MM.1S (cell line): ENCODE results near the gene KIF5C.

Experiments
- DNase-seq: peaks from one replicate; pipeline ENCODE4 v3.0.0-alpha.2; 2015
- H2AFZ ChIP-seq: fragments of 300-600 bp; sonication (generic); 2 replicates; pipeline ENCODE4 v1.6.0; 2016; ENCODE audit warnings: antibody characterized with exemption, low read length
- H3F3A ChIP-seq: fragments of 300-600 bp; sonication (generic); 2 replicates; pipeline ENCODE4 v1.6.1; 2016; ENCODE audit warnings: mild to moderate bottlenecking, antibody characterized with exemption, low read length, moderate library complexity, mixed read lengths; ENCODE audit not compliant: insufficient read depth
- H3K27ac ChIP-seq: fragments of 300-600 bp; sonication (generic); 2 replicates; pipeline ENCODE4 v1.5.1; 2016; ENCODE audit warnings: mild to moderate bottlenecking, low read length
- H3K27me3 ChIP-seq: fragments of 300-600 bp; sonication (generic); replicated peaks from 2 replicates; pipeline ENCODE4 v1.6.0; 2016; ENCODE audit warnings: low read length; ENCODE audit not compliant: insufficient read depth
- H3K36me3 ChIP-seq: fragments of 300-600 bp; sonication (generic); replicated peaks from 2 replicates; pipeline ENCODE4 v1.6.1; 2016; ENCODE audit warnings: mild to moderate bottlenecking, low read length, mixed read lengths; ENCODE audit not compliant: insufficient read depth
- H3K4me1 ChIP-seq: fragments of 300-600 bp; sonication (generic); 2 replicates; pipeline ENCODE4 v1.6.1; 2016; ENCODE audit warnings: low read length, mixed read lengths
- H3K4me2 ChIP-seq: fragments of 300-600 bp; sonication (generic); 2 replicates; pipeline ENCODE4 v1.6.0; 2016; ENCODE audit warnings: low read depth, low read length
- H3K4me3 ChIP-seq: fragments of 300-600 bp; sonication (generic); 2 replicates; pipeline ENCODE4 v1.5.1; 2016; ENCODE audit warnings: low read length, mixed read lengths
- H3K79me2 ChIP-seq: fragments of 300-600 bp; sonication (generic); 2 replicates; pipeline ENCODE4 v1.6.1; 2016; ENCODE audit warnings: mixed run types, low read length, mixed read lengths
- H3K9ac ChIP-seq: fragments of 300-600 bp; sonication (generic); 2 replicates; pipeline ENCODE4 v1.6.1; 2016; ENCODE audit warnings: low read length, mixed read lengths
- H3K9me2 ChIP-seq: fragments of 300-600 bp; sonication (generic); replicated peaks from 2 replicates; pipeline ENCODE4 v1.6.1; 2016; ENCODE audit warnings: mild to moderate bottlenecking, low read length, mixed read lengths; ENCODE audit not compliant: insufficient read depth
- H3K9me3 ChIP-seq: fragments of 300-600 bp; sonication (generic); replicated peaks from 2 replicates; pipeline ENCODE4 v1.6.1; 2016; ENCODE audit warnings: mild to moderate bottlenecking, low read length, mixed read lengths; ENCODE audit not compliant: insufficient read depth
- H4K20me1 ChIP-seq: fragments of 300-600 bp; sonication (generic); 2 replicates; pipeline ENCODE4 v1.6.1; 2016; ENCODE audit warnings: mild to moderate bottlenecking, low read length, moderate library complexity, mixed read lengths; ENCODE audit not compliant: insufficient read depth
- CTCF ChIP-seq: fragments of 300-600 bp; sonication (generic); IDR thresholded peaks from 2 replicates; pipeline ENCODE4 v1.5.1; 2016; ENCODE audit warnings: antibody characterized with exemption, low read length, mixed read lengths
- EZH2 ChIP-seq: fragments of 300-600 bp; sonication (generic); optimal IDR thresholded peaks from 2 replicates; pipeline ENCODE3; 2017; ENCODE audit warnings: low read depth, mild to moderate bottlenecking, antibody characterized with exemption, low read length, mixed read lengths
- EZH2phosphoT487 ChIP-seq: fragments of 300-600 bp; sonication (generic); IDR thresholded peaks from 2 replicates; pipeline ENCODE4 v1.6.1; 2018; ENCODE audit warnings: antibody characterized with exemption, low read length

KIF5C gene

GRCh38 chr2:149050188-149050587 is 175.2 kb downstream of the KIF5C start:
- no peak overlapping the region for H3K27ac ChIP-seq
- no peak overlapping the region for H3K4me3 ChIP-seq
- no peak overlapping the region for H3K9ac ChIP-seq
- H3K36me3 ChIP-seq, result no peaks in the 10 kb centered on the region
- TF ChIP-seq EZH2phosphoT487 (no peak), EZH2 (no peak), CTCF (no peak)
- no peak for DNase-seq
- no peak overlapping the region for H3K4me2 ChIP-seq
- H3K9me3 ChIP-seq, result no peaks in the 10 kb centered on the region
- no peaks in the 10 kb centered on the region for H4K20me1 ChIP-seq
- no peaks in the 10 kb centered on the region for H3K4me1 ChIP-seq
- no peak overlapping the region for H2AFZ ChIP-seq
- H3K27me3 ChIP-seq, result no peaks in the 10 kb centered on the region
- no peaks in the 10 kb centered on the region for H3F3A ChIP-seq
- H3K9me2 ChIP-seq, result no peaks in the 10 kb centered on the region
- no peaks in the 10 kb centered on the region for H3K79me2 ChIP-seq

- Histone ChIP-seq H3K27me3 (no peaks in the 10 kb centered on the region), H3K9me3 (no peaks in the 10 kb centered on the region), H3K4me3 (no peak overlapping the region), H3K36me3 (no peaks in the 10 kb centered on the region), H3K9ac (no peak overlapping the region), H4K20me1 (no peaks in the 10 kb centered on the region), H3K4me2 (no peak overlapping the region), H3F3A (no peaks in the 10 kb centered on the region), H3K4me1 (no peaks in the 10 kb centered on the region), H3K9me2 (no peaks in the 10 kb centered on the region), H3K79me2 (no peaks in the 10 kb centered on the region), H3K27ac (no peak overlapping the region), H2AFZ (no peak overlapping the region)
- TF ChIP-seq EZH2phosphoT487 (no peak), EZH2 (no peak), CTCF (no peak)
- no peak for DNase-seq
These were observed 180.7 kb downstream of the KIF5C start for GRCh38 chr2:149055751-149056150.

GRCh38 chr2:149056541-149057255 is 181.7 kb downstream of the KIF5C start:
- Histone ChIP-seq H3K36me3 (no peaks in the 10 kb centered on the region), H3K4me2 (no peak overlapping the region), H3K9ac (no peak overlapping the region), H3F3A (no peaks in the 10 kb centered on the region), H4K20me1 (no peaks in the 10 kb centered on the region), H3K27me3 (no peaks in the 10 kb centered on the region), H3K4me3 (no peak overlapping the region), H3K79me2 (no peaks in the 10 kb centered on the region), H3K9me2 (no peaks in the 10 kb centered on the region), H3K27ac (no peak overlapping the region), H3K4me1 (no peaks in the 10 kb centered on the region), H3K9me3 (no peaks in the 10 kb centered on the region), H2AFZ (no peak overlapping the region)
- DNase-seq, result no peak
- TF ChIP-seq EZH2, result no peak
- no peak for TF ChIP-seq EZH2phosphoT487
- TF ChIP-seq CTCF, result no peak
